HG02884 (cell line): ENCODE results near the gene PWWP2A.
"Not testable (repeated sequence)": the region's sequence is repeated elsewhere in the genome, so short reads cannot be mapped to it uniquely, and the experiment has no call there.

Experiments
- ATAC-seq: cut with Tn5 transposase; IDR thresholded peaks from one replicate; pipeline ENCODE4 v1.9.1; 2021; ENCODE audit warnings: mild to moderate bottlenecking, moderate library complexity; ENCODE audit not compliant: unreplicated experiment

PWWP2A gene, protein sequence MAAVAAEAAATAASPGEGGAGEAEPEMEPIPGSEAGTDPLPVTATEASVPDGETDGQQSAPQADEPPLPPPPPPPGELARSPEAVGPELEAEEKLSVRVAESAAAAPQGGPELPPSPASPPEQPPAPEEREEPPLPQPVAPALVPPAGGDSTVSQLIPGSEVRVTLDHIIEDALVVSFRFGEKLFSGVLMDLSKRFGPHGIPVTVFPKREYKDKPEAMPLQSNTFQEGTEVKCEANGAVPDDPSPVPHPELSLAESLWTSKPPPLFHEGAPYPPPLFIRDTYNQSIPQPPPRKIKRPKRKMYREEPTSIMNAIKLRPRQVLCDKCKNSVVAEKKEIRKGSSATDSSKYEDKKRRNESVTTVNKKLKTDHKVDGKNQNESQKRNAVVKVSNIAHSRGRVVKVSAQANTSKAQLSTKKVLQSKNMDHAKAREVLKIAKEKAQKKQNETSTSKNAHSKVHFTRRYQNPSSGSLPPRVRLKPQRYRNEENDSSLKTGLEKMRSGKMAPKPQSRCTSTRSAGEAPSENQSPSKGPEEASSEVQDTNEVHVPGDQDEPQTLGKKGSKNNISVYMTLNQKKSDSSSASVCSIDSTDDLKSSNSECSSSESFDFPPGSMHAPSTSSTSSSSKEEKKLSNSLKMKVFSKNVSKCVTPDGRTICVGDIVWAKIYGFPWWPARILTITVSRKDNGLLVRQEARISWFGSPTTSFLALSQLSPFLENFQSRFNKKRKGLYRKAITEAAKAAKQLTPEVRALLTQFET

DNA sequence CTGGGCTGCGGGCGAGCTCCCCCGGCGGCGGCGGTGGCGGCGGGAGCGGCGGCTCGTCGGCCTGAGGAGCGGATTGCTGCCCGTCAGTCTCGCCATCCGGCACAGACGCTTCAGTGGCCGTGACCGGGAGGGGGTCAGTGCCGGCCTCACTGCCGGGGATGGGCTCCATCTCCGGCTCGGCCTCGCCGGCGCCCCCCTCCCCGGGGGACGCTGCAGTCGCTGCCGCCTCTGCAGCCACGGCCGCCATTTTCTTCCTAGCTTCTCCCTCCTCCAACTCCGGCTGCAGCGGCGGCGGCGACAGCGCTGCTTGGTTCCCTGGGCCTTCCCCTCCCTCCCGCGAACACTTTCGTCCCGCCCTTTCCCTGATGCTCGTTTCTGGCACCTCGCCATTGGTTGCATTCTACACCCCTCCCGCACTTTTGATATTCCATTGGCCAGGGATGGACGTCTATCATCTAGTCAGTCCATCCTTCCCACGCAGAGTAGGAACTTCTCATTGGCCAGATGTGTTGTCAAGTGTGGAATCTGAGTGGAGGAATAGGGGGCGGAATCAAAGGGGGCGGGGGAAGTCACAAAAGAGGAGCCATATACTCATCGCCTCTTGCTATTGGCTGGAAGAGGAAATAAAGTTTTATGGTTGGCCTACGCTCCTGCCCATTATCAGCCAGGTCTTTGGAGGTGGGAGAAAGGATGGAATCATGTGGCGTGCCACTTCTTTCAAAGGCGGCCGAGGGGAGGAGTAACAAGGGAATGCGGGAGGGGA lies at the start of gene PWWP2A:
PWWP2A (minus strand) TSS at position 309 of the 763 bp plus-strand sequence; CDS start at position 247, 62 bp downstream.
- ATAC-seq, result peak; percentile 90

DNA sequence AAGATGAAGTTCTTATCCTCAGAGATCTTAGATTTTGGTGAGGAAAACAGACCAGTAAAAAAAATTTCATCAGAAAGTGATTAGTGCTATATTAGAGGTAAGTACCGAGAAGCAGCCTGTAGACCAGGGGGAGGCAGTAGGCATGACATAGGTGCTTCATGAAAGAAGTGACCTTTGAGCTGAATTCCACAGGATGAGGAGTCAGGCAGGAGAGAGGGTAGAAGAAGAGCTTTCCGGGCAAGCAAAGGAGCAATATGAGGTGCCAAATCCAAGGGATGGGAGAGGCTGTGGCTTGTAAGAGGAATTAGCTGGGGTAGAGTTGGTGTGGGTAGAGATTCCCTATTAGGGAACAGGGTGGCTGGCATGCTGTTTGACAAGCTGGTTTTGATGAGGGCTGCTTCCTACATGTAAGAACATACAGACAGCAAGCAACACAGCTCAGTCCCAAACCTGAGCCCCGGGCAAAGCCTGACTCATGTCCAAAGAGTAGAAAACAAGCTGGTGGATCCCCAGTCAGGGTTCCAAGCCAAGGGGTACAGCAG lies 48.4 kb upstream of the PWWP2A start:
- no peak for ATAC-seq

DNA sequence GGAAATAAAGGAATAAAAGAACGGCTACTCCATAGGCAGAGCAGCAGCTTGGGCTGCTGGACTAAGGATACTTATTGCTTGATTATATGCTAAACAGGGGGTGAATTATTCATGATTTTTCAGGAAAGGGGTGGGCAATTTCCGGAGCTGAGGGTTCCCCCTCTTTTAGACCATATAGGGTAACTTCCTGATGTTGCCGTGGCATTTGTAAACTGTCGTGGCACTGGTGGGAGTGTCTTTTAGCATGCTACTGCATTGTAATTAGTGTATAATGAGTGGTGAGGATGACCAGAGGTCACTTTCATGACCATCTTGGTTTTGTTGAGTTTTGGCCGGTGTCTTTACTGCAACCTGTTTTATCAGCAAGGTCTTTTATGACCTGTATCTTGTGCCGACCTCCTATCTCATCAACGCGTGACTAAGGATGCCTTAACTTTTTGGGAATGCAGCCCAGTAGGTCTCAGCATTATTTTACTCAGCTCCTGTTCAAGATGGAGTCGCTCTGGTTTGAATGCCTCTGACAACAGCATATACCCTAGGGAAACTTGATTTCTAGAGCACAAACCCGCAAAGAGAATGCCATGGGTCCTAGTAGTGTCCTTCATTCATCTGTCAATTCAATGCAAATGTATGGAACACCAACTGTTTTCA lies 47.8 kb upstream of the PWWP2A start:
- ATAC-seq, result no peak

DNA sequence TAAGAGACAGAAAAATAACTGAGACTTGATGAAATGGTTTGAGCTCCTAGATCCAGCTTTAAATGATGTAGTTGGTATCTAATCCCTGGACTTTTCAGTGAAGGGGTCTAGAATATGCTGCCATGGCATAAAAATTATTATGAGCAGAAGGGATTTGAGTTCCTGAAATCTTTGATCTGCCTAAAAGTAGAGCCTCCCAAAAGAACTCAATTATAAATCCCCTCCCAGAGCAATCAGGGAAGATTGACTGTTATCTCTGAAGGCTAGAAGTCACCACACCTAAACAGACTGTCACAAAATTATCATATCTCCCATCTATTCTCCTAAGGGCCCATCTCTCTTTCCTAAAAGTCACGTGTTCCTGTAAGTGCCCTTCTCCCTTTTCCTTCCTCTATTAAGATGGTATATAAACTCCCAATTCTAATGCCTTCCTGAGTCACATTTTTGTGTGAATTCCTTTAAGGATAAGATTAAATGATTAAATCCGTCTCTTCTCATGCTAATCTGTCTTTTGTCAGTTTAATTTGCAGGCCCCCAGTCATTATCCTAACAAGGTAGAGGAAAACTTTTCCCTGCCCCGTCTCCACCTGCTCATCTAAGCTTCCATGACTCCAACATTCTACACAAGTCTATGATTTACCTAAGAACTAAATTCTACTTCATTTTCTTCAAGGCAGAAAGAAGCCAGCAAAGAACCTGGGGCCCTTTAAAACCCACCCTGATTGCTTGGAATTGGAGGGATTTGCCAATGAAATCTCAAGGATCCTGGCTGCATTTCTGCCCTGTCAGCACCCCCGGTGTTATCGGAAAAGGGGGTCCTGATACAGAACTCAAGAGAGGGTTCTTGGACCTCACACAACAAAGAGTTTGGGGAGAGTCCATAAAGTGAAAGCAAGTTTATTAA lies 47.1 kb upstream of the PWWP2A start:
- ATAC-seq, result no peak

DNA sequence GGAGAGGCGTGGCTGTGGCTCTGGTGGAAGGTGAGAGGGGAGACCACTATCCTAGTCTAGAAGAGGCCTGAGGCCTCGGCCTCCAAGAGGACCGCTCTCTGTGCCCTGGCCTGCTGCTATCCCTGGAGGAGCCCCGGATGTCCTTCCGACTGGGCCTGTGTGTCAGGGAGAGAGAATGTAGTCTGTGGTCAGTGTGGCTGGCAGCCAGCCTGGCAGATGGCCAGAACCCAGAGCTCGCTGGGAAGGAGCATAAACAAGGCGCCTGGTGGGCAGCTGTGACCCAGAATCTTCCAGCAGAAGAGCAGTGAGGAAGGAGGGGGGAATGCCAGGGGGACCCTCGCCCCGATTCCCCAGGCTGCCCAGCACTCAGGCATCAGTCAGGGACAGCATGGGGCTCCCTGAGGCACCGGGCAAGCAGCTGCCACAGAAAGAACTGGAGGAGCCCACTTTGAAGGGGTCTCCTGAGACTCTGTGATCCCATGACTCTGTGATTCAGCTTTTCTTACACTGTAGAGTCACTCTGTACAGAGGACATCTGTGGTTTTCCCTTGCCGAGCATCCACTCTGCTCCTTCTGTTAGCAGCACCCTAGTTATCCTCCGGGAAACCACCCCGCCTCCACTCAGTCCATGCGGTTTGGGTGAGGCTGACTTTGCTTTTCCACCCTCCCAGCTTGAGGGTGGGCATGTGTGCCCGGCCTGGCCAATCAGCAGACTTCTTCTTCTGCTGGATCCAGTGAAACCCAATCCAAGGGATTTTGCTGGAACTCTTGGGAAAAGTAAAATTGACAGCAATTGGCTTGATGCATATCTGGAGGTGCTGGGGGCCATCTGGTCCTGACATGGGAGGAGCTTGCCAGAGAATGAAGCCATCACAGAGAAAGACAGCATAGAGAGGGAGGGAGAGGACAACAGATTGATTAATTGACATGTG lies 46.2 kb upstream of the PWWP2A start:
- no peak for ATAC-seq

DNA sequence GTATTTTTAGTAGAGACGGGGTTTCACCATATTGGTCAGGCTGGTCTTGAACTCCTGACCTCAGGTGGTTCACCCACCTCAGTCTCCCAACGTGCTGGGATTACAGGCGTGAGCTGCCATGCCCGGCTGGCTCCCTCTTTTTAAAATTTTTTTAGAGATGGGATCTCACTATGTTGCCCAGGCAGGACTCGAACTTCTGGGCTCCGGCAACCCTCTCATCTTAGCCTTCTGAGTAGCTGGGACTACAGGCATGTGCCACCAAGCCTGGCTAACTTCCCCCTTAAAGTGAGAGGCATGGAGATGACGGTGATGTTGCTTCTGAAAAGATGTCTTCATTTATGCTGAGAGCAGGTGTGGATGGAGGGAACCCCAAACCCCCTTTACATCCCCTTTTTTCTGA lies 43.7 kb upstream of the PWWP2A start:
- ATAC-seq, result no peak

DNA sequence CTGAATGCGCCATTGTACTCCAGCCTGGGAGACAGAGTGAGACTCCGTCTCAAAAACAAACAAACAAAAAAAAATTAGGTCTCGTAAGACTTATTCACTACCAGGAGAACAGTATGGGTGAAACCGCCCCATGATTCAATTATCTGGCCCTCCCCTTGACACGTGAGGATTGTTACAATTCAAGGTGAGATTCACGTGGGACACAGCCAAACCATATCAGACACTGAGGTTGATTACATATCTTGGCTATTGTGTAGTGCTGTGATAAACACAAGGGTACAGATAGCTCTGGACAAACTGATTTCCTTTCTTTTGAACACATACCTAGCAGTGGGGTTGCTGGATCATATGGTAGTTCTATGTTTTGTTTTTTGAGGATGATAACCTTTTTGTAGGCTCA lies 42.4 kb upstream of the PWWP2A start:
- ATAC-seq, result no peak

DNA sequence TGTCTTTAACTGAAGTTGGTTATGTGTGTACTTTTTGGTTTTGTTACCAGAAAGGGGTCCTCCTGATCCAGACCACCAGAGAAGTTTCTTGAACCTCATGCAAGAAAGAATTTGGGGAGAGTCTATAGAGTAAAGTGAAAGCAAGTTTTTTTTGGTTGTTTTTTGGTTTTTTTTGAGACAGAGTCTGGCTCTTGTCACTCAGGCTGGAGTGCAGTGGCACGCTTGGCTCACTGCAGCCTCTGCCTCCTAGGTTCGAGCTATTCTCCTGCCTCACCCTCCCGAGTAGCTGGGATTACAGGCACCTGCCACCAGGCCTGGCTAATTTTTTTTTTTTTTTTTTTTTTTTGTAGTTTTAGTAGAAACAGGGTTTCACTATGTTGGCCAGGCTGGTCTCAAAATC lies 41.6 kb upstream of the PWWP2A start:
- not testable (repeated sequence) for ATAC-seq

DNA sequence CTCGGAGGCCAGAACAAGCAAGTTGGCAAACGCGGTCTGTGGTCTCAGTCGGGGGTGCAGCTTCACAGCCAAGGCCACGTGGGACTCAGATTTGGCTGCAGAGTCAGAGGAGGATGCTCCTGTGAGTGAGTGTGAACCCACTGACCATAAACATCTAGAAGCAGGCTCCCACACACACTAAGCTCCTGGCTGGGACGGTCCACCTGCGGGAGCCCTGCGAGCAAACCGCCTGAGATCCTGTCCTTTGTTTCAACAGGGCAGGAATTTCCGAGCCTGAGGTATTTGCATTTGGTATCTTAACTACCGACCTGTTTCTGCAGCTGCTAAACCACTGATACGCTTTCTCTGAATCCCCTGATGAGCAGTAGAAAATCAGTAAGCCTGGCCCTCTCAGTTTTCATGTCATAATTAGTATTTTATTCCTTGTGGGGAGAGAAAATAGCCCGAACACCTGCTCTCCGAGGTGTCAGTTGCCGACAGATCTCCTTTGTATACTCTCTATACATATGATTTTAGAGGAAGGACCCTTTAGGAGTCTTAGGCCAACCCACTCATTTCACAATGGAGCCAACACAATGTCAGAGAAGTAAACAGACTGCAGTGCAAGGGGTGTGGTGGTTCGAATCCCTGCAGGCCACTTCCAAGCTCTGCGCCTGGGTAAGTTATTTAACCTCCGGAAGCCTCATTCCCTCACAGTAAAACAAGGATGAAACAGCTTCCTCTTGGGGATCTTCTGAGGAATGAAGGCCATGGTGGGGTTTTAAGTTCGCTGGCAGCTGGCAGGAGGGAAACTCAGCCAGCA lies 40.9 kb upstream of the PWWP2A start:
- peak; percentile 64 for ATAC-seq

DNA sequence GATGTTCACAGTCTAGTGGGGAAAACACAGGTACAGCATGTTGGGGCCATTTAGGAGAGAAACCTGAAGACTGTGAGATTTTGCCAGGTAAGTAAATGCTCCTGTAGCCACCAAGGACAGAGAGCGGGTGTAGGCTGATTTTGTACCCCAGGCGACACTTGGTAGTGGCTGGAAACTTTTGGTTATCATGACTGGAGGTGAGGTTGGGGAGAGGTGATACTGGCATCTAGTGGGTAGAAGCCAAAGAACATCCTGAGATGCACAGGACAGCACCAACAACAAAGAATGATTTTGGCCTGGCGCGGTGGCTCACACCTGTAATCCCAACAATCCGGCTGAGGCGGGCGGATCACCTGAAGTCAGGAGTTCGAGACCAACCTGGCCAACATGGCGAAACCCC lies 38.8 kb upstream of the PWWP2A start:
- ATAC-seq, result no peak

DNA sequence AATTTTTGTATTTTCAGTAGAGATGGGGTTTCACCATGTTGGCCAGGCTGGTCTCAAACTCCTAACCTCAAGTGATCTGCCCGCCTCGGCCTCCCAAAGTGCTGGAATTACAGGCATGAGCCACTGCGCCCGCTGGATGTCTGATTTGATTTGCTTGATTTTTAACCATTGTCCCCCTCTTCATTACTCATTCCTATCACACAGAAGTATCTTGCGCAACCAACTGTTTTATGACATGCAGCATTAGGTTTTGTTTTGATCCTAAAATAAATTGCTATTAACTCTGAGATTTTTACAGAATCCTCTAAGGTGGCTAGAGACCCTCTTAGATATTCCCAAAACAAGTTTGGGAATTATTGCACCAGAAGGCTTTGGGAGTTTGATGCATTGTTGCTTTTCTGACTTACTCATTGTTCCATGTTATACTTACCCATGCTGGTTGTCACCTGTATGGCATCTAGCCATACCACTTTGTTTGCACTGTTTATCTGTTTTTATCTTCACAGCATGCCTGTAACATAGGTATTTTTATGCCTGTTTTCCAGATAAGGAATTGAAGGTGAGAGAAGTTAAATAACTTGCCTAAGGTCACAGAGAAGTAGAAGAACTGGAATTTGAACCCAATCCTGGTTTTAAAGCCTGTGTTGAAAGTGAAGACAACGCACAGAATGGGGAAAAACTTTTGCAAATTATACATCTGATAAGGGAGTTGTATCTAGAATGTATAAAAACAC lies 35.9 kb upstream of the PWWP2A start:
- ATAC-seq, result no peak

DNA sequence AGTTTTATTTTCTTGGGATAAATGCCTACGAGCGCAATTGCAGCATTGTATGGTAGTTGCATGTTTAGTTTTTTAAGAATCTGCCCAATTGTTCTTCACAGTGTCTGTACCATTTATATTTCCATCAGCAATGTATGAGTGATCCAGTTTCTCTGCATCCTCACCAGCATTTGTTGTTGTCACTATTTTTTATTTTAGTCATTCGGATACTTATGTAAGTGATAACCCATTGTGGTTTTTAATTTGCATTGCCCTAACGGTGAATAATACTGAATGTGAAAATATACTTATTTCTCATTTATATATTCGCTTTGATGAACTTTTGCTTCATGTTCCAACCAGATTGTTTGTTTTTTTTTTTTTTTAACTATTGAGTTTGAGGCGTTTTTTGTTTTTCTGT lies 33.7 kb upstream of the PWWP2A start:
- peak; percentile 29 for ATAC-seq

DNA sequence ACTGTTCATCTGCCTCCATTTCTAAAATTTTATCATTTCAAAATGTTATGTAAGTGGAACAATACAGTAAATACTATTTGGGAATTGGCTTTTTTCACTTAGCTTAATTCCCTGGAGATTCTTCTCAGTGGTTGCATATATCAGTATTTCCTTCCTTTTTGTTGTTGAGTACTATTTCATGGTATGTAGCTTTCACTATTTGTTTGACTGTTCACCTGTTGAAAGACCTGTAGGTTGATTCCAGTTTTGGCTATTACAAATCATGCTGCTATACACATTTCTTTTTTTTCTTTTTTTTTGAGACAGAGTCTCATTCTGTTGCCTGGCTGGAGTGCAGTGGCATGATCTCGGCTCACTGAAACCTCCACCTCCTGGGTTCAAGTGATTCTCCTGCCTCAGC lies 33.0 kb upstream of the PWWP2A start:
- ATAC-seq, result peak; percentile 91

DNA sequence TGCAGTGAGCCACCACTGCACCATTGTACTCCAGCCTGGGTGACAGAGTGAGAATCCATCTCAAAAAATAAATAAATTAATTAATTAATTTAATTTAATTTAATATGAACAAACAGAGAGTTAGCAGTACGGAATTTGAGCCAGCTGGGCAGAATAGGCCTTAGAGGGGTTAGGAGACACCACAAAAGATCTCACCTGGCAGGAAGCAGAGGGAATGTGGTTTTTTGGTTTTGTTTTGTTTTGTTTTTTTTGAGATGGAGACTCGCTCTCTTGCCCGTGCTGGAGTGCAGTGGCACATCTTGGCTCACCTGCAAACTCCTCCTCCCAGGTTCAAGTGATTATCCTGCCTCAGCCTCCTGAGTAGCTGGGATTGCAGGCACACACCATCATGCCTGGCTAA lies 31.8 kb upstream of the PWWP2A start:
- ATAC-seq, result no peak

DNA sequence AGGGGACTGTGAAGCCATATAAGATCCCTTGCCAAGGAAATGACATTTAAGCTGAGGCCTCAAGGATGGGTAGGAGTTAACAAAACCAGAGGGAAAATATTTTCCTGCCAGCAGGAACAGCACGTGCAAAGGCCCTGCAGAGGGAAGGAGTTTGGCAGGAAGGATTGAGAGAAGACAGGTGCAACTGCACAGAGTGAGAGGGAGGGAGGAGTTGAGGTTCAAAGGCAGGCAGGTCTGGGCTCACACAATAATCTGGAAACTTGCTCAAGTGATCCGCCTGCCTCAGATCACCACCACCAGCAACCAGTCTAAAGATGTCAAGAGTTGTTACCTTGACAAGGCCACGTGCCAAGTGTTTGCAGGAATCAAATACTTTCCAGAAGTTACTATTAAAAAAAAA lies 31.1 kb upstream of the PWWP2A start:
- ATAC-seq, result no peak

DNA sequence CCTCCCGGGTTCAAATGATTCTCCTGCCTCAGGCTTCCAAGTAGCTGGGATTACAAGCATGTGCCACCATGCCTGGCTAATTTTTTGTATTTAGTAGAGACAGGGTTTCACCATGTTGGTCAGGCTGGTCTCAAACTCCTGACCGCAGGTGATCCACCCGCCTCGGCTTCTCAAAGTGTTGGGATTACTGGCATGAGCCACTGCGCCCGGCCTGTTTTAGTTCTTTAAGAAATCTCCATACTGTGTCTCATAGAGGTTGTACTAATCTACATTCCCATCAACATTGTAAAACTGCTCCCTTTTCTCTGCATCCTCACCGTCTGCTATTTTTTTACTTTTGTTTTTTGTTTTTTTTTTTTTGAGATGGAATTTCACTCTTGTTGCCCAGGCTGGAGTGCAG lies 25.2 kb upstream of the PWWP2A start:
- ATAC-seq, result not testable (repeated sequence)

DNA sequence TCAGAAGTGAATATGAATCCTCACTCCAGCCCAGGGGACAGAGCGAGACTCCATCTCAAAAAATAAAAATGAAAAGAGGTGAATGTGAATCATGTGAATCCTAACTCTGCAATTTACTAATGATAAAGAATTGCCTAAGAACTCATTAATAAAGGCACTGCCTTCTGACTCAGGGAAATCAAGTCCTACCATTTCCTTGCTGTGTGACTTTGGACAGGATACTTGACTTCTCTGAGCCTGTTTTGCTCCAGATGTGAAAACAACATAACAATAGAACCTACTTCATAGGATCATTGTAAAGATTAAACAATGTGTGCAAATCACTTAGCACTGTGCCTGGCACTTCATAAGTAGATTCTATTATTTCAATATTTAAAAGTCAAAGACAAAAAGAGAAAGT lies 15.1 kb upstream of the PWWP2A start:
- ATAC-seq, result no peak
